ENCODE data around the gene SELENOT. TPM values are rescaled to one million over a fixed set of nuclear protein-coding genes. Genes with fewer than 3 reads are reported as not detected.
"Not testable (repeated sequence)": the region's sequence is repeated elsewhere in the genome, so short reads cannot be mapped to it uniquely, and the experiment has no call there.

Gene SELENOT
- total and polyA plus RNA-seq, 2 donors (not counting 1 experiment from before 2014, with no cell fraction given) = 130 to 347 TPM

- Histone ChIP-seq H2AFZ (ENCODE audit: low read length) (no peak overlapping the region), H3K79me2 (ENCODE audit: control insufficient read depth, insufficient read depth, low read length) (peaks cover 2% of the 10 kb centered on the region), H3K9me3 (ENCODE audit: control insufficient read depth, insufficient read depth, low read depth, low read length) (no peaks in the 10 kb centered on the region), H4K20me1 (ENCODE audit: control insufficient read depth, extremely low read depth, insufficient read depth, low read length) (no peaks in the 10 kb centered on the region), H3K27me3 (ENCODE audit: control insufficient read depth, insufficient read depth, low read length) (no peaks in the 10 kb centered on the region), H3K4me1 (ENCODE audit: control insufficient read depth, extremely low read depth, insufficient read depth, low read length) (no peaks in the 10 kb centered on the region), H3K4me3 (replicated peaks in 1 of 4; ENCODE audit: control extremely low read depth in 1 of 4, insufficient read depth in 1 of 4, low read depth in 3 of 4, low read length in 4 of 4) (no peak overlapping the region), H3K9ac (ENCODE audit: insufficient read depth, low read length) (no peak overlapping the region), H3K27ac (ENCODE audit: insufficient read depth, low read length) (no peak overlapping the region), H3K36me3 (ENCODE audit: control insufficient read depth, insufficient read depth, low read length) (no peaks in the 10 kb centered on the region), H3K4me2 (ENCODE audit: extremely low read depth, insufficient read depth, low read length) (no peak overlapping the region)
- TF ChIP-seq CTCF (conservative IDR thresholded peaks at IDR 0.05 in 1 of 2, IDR thresholded peaks at IDR 0.05 in 1 of 2; ENCODE audit: low read depth in 1 of 2, low read length in 2 of 2) (no peak), EZH2 (IDR thresholded peaks at IDR 0.05; ENCODE audit: low read length, missing control alignments) (no peak)
- no peak for DNase-seq (ENCODE audit: low read depth in 2 of 2)
Observed at GRCh38 chr3:150594150-150594549, 9.0 kb upstream of the SELENOT start.

GRCh38 chr3:150597646-150598045, 5.5 kb upstream of the SELENOT start:
- Histone ChIP-seq H3K79me2 (ENCODE audit: control insufficient read depth, insufficient read depth, low read length) (peaks cover 10% of the 10 kb centered on the region), H3K4me1 (ENCODE audit: control insufficient read depth, extremely low read depth, insufficient read depth, low read length) (peaks cover 5% of the 10 kb centered on the region), H2AFZ (ENCODE audit: low read length) (no peak overlapping the region), H3K4me3 (replicated peaks in 1 of 4; ENCODE audit: control extremely low read depth in 1 of 4, insufficient read depth in 1 of 4, low read depth in 3 of 4, low read length in 4 of 4) (no peak overlapping the region), H3K27me3 (ENCODE audit: control insufficient read depth, insufficient read depth, low read length) (no peaks in the 10 kb centered on the region), H3K9me3 (ENCODE audit: control insufficient read depth, insufficient read depth, low read depth, low read length) (no peaks in the 10 kb centered on the region), H3K27ac (ENCODE audit: insufficient read depth, low read length) (no peak overlapping the region), H3K4me2 (ENCODE audit: extremely low read depth, insufficient read depth, low read length) (no peak overlapping the region), H3K36me3 (ENCODE audit: control insufficient read depth, insufficient read depth, low read length) (no peaks in the 10 kb centered on the region), H4K20me1 (ENCODE audit: control insufficient read depth, extremely low read depth, insufficient read depth, low read length) (no peaks in the 10 kb centered on the region), H3K9ac (ENCODE audit: insufficient read depth, low read length) (no peak overlapping the region)
- DNase-seq (ENCODE audit: low read depth in 2 of 2) = no peak
- TF ChIP-seq EZH2 (IDR thresholded peaks at IDR 0.05; ENCODE audit: low read length, missing control alignments) (no peak), CTCF (conservative IDR thresholded peaks at IDR 0.05 in 1 of 2, IDR thresholded peaks at IDR 0.05 in 1 of 2; ENCODE audit: low read depth in 1 of 2, low read length in 2 of 2) (no peak)

- Histone ChIP-seq H4K20me1 (ENCODE audit: control insufficient read depth, extremely low read depth, insufficient read depth, low read length) (no peaks in the 10 kb centered on the region), H3K79me2 (ENCODE audit: control insufficient read depth, insufficient read depth, low read length) (peaks cover 22% of the 10 kb centered on the region), H3K9ac (ENCODE audit: insufficient read depth, low read length) (no peak overlapping the region), H3K27ac (ENCODE audit: insufficient read depth, low read length) (peak overlapping the region; percentile 21), H3K36me3 (ENCODE audit: control insufficient read depth, insufficient read depth, low read length) (no peaks in the 10 kb centered on the region), H3K27me3 (ENCODE audit: control insufficient read depth, insufficient read depth, low read length) (no peaks in the 10 kb centered on the region), H3K4me3 (replicated peaks in 1 of 4; ENCODE audit: control extremely low read depth in 1 of 4, insufficient read depth in 1 of 4, low read depth in 3 of 4, low read length in 4 of 4) (no peak overlapping the region), H3K9me3 (ENCODE audit: control insufficient read depth, insufficient read depth, low read depth, low read length) (no peaks in the 10 kb centered on the region), H2AFZ (ENCODE audit: low read length) (no peak overlapping the region), H3K4me1 (ENCODE audit: control insufficient read depth, extremely low read depth, insufficient read depth, low read length) (peaks cover 5% of the 10 kb centered on the region), H3K4me2 (ENCODE audit: extremely low read depth, insufficient read depth, low read length) (no peak overlapping the region)
- peak; percentile 42 to 89 for DNase-seq (ENCODE audit: low read depth in 2 of 2)
- TF ChIP-seq CTCF (conservative IDR thresholded peaks at IDR 0.05 in 1 of 2, IDR thresholded peaks at IDR 0.05 in 1 of 2; ENCODE audit: low read depth in 1 of 2, low read length in 2 of 2) (no peak), EZH2 (IDR thresholded peaks at IDR 0.05; ENCODE audit: low read length, missing control alignments) (no peak)
Observed at GRCh38 chr3:150599611-150600297, 3.4 kb upstream of the SELENOT start.

GRCh38 chr3:150600647-150601530, 2.2 kb upstream of the SELENOT start:
- not testable (repeated sequence) for H3K9ac ChIP-seq (ENCODE audit: insufficient read depth, low read length); H3K27me3 ChIP-seq (ENCODE audit: control insufficient read depth, insufficient read depth, low read length); H3K9me3 ChIP-seq (ENCODE audit: control insufficient read depth, insufficient read depth, low read depth, low read length); H2AFZ ChIP-seq (ENCODE audit: low read length); H3K4me3 ChIP-seq (replicated peaks in 1 of 4; ENCODE audit: control extremely low read depth in 1 of 4, insufficient read depth in 1 of 4, low read depth in 3 of 4, low read length in 4 of 4); H4K20me1 ChIP-seq (ENCODE audit: control insufficient read depth, extremely low read depth, insufficient read depth, low read length); H3K4me1 ChIP-seq (ENCODE audit: control insufficient read depth, extremely low read depth, insufficient read depth, low read length); H3K27ac ChIP-seq (ENCODE audit: insufficient read depth, low read length); H3K36me3 ChIP-seq (ENCODE audit: control insufficient read depth, insufficient read depth, low read length)
- peak overlapping the region; percentile 15 for H3K4me2 ChIP-seq (ENCODE audit: extremely low read depth, insufficient read depth, low read length)
- peaks cover 33% of the 10 kb centered on the region for H3K79me2 ChIP-seq (ENCODE audit: control insufficient read depth, insufficient read depth, low read length)
- DNase-seq (ENCODE audit: low read depth in 2 of 2) = peak in 1 of 2 donors; percentile 57
